ENCODE data around the gene TNRC18. TPM values are rescaled to one million over a fixed set of nuclear protein-coding genes. Genes with fewer than 3 reads are reported as not detected.

Gene TNRC18
- total RNA-seq, 1 experiment from 2014 or later: 10.2 TPM

GRCh38 chr7:5345671-5346070, 78.0 kb downstream of the TNRC18 start:
- no peaks in the 10 kb centered on the region for H4K20me1 ChIP-seq (ENCODE audit: insufficient read depth, low read depth, low read length)
- H3K4me2 ChIP-seq (ENCODE audit: low read depth, low read length, poor library complexity, severe bottlenecking): no peak overlapping the region
- no peaks in the 10 kb centered on the region for H3K27me3 ChIP-seq (ENCODE audit: low read length)
- H2AFZ ChIP-seq (ENCODE audit: low read length): no peak overlapping the region
- H3K9ac ChIP-seq (ENCODE audit: low read length): no peak overlapping the region
- no peaks in the 10 kb centered on the region for H3K36me3 ChIP-seq (ENCODE audit: insufficient read depth, low read length)
- H3K4me1 ChIP-seq (ENCODE audit: low read length): no peaks in the 10 kb centered on the region
- no peaks in the 10 kb centered on the region for H3K9me3 ChIP-seq (ENCODE audit: low read length)
- H3K9me2 ChIP-seq (replicated peaks; ENCODE audit: insufficient read depth, low read length): no peaks in the 10 kb centered on the region
- H3K27ac ChIP-seq (ENCODE audit: low read length): no peak overlapping the region
- no peaks in the 10 kb centered on the region for H3K79me2 ChIP-seq (ENCODE audit: low read length)
- H3K4me3 ChIP-seq (ENCODE audit: low read length): no peak overlapping the region
- no peak for DNase-seq

GRCh38 chr7:5345171-5345570, 78.5 kb downstream of the TNRC18 start:
- no peaks in the 10 kb centered on the region for H3K9me2 ChIP-seq (replicated peaks; ENCODE audit: insufficient read depth, low read length)
- H3K9ac ChIP-seq (ENCODE audit: low read length): no peak overlapping the region
- no peaks in the 10 kb centered on the region for H3K79me2 ChIP-seq (ENCODE audit: low read length)
- no peaks in the 10 kb centered on the region for H4K20me1 ChIP-seq (ENCODE audit: insufficient read depth, low read depth, low read length)
- H3K4me3 ChIP-seq (ENCODE audit: low read length): no peak overlapping the region
- no peak for DNase-seq
- H3K27ac ChIP-seq (ENCODE audit: low read length): no peak overlapping the region
- H3K4me2 ChIP-seq (ENCODE audit: low read depth, low read length, poor library complexity, severe bottlenecking): no peak overlapping the region
- H3K4me1 ChIP-seq (ENCODE audit: low read length): no peaks in the 10 kb centered on the region
- no peaks in the 10 kb centered on the region for H3K9me3 ChIP-seq (ENCODE audit: low read length)
- H3K27me3 ChIP-seq (ENCODE audit: low read length): no peaks in the 10 kb centered on the region
- no peak overlapping the region for H2AFZ ChIP-seq (ENCODE audit: low read length)
- H3K36me3 ChIP-seq (ENCODE audit: insufficient read depth, low read length): no peaks in the 10 kb centered on the region

- no peaks in the 10 kb centered on the region for H4K20me1 ChIP-seq (ENCODE audit: insufficient read depth, low read depth, low read length)
- no peaks in the 10 kb centered on the region for H3K36me3 ChIP-seq (ENCODE audit: insufficient read depth, low read length)
- no peaks in the 10 kb centered on the region for H3K9me2 ChIP-seq (replicated peaks; ENCODE audit: insufficient read depth, low read length)
These were observed 79.3 kb downstream of the TNRC18 start for GRCh38 chr7:5344342-5344741.

GRCh38 chr7:5343884-5344283, 79.8 kb downstream of the TNRC18 start:
- Histone ChIP-seq H4K20me1 (ENCODE audit: insufficient read depth, low read depth, low read length) (no peaks in the 10 kb centered on the region), H3K79me2 (ENCODE audit: low read length) (no peaks in the 10 kb centered on the region), H3K27me3 (ENCODE audit: low read length) (no peaks in the 10 kb centered on the region), H3K27ac (ENCODE audit: low read length) (no peak overlapping the region), H3K36me3 (ENCODE audit: insufficient read depth, low read length) (no peaks in the 10 kb centered on the region), H2AFZ (ENCODE audit: low read length) (no peak overlapping the region), H3K4me1 (ENCODE audit: low read length) (no peaks in the 10 kb centered on the region), H3K9ac (ENCODE audit: low read length) (no peak overlapping the region), H3K9me3 (ENCODE audit: low read length) (no peaks in the 10 kb centered on the region), H3K4me2 (ENCODE audit: low read depth, low read length, poor library complexity, severe bottlenecking) (no peak overlapping the region), H3K9me2 (replicated peaks; ENCODE audit: insufficient read depth, low read length) (no peaks in the 10 kb centered on the region), H3K4me3 (ENCODE audit: low read length) (no peak overlapping the region)
- DNase-seq: no peak

More at GRCh38 chr7:5344342-5344741, 79.3 kb downstream of the TNRC18 start:
- Histone ChIP-seq H3K4me1 (ENCODE audit: low read length) (no peaks in the 10 kb centered on the region), H3K9me3 (ENCODE audit: low read length) (no peaks in the 10 kb centered on the region), H3K27me3 (ENCODE audit: low read length) (no peaks in the 10 kb centered on the region), H2AFZ (ENCODE audit: low read length) (no peak overlapping the region), H3K79me2 (ENCODE audit: low read length) (no peaks in the 10 kb centered on the region), H3K4me3 (ENCODE audit: low read length) (no peak overlapping the region), H3K4me2 (ENCODE audit: low read depth, low read length, poor library complexity, severe bottlenecking) (no peak overlapping the region), H3K9ac (ENCODE audit: low read length) (no peak overlapping the region), H3K27ac (ENCODE audit: low read length) (no peak overlapping the region)
- no peak for DNase-seq

GRCh38 chr7:5342631-5343030, 81.0 kb downstream of the TNRC18 start:
- no peaks in the 10 kb centered on the region for H4K20me1 ChIP-seq (ENCODE audit: insufficient read depth, low read depth, low read length)
- H3K79me2 ChIP-seq (ENCODE audit: low read length): no peaks in the 10 kb centered on the region
- no peak overlapping the region for H3K4me2 ChIP-seq (ENCODE audit: low read depth, low read length, poor library complexity, severe bottlenecking)
- H3K4me1 ChIP-seq (ENCODE audit: low read length): no peaks in the 10 kb centered on the region
- no peaks in the 10 kb centered on the region for H3K9me3 ChIP-seq (ENCODE audit: low read length)
- no peak overlapping the region for H3K9ac ChIP-seq (ENCODE audit: low read length)
- no peaks in the 10 kb centered on the region for H3K9me2 ChIP-seq (replicated peaks; ENCODE audit: insufficient read depth, low read length)
- no peaks in the 10 kb centered on the region for H3K27me3 ChIP-seq (ENCODE audit: low read length)
- DNase-seq: no peak
- H3K4me3 ChIP-seq (ENCODE audit: low read length): no peak overlapping the region
- H3K27ac ChIP-seq (ENCODE audit: low read length): no peak overlapping the region
- no peak overlapping the region for H2AFZ ChIP-seq (ENCODE audit: low read length)
- H3K36me3 ChIP-seq (ENCODE audit: insufficient read depth, low read length): no peaks in the 10 kb centered on the region

GRCh38 chr7:5339955-5340354, 83.7 kb downstream of the TNRC18 start:
- no peaks in the 10 kb centered on the region for H4K20me1 ChIP-seq (ENCODE audit: insufficient read depth, low read depth, low read length)

GRCh38 chr7:5337047-5337446, 86.6 kb downstream of the TNRC18 start:
- Histone ChIP-seq H2AFZ (ENCODE audit: low read length) (no peak overlapping the region), H3K4me2 (ENCODE audit: low read depth, low read length, poor library complexity, severe bottlenecking) (no peak overlapping the region), H3K9ac (ENCODE audit: low read length) (no peak overlapping the region), H3K9me2 (replicated peaks; ENCODE audit: insufficient read depth, low read length) (no peaks in the 10 kb centered on the region), H3K27me3 (ENCODE audit: low read length) (no peaks in the 10 kb centered on the region), H3K36me3 (ENCODE audit: insufficient read depth, low read length) (no peaks in the 10 kb centered on the region; the same call in 1 of the 2 replicates), H3K9me3 (ENCODE audit: low read length) (no peaks in the 10 kb centered on the region), H3K4me1 (ENCODE audit: low read length) (no peaks in the 10 kb centered on the region), H3K4me3 (ENCODE audit: low read length) (no peak overlapping the region), H4K20me1 (ENCODE audit: insufficient read depth, low read depth, low read length) (no peaks in the 10 kb centered on the region), H3K27ac (ENCODE audit: low read length) (no peak overlapping the region), H3K79me2 (ENCODE audit: low read length) (no peaks in the 10 kb centered on the region)
- DNase-seq: no peak

More at GRCh38 chr7:5339955-5340354, 83.7 kb downstream of the TNRC18 start:
- no peaks in the 10 kb centered on the region for H3K27me3 ChIP-seq (ENCODE audit: low read length)
- no peaks in the 10 kb centered on the region for H3K9me2 ChIP-seq (replicated peaks; ENCODE audit: insufficient read depth, low read length)
- H3K9me3 ChIP-seq (ENCODE audit: low read length): no peaks in the 10 kb centered on the region
- H3K4me1 ChIP-seq (ENCODE audit: low read length): no peaks in the 10 kb centered on the region
- H3K4me3 ChIP-seq (ENCODE audit: low read length): no peak overlapping the region
- H3K79me2 ChIP-seq (ENCODE audit: low read length): no peaks in the 10 kb centered on the region
- H3K27ac ChIP-seq (ENCODE audit: low read length): no peak overlapping the region
- DNase-seq: no peak
- H3K36me3 ChIP-seq (ENCODE audit: insufficient read depth, low read length): no peaks in the 10 kb centered on the region; the same call in 1 of the 2 replicates
- no peak overlapping the region for H3K9ac ChIP-seq (ENCODE audit: low read length)
- H3K4me2 ChIP-seq (ENCODE audit: low read depth, low read length, poor library complexity, severe bottlenecking): no peak overlapping the region
- H2AFZ ChIP-seq (ENCODE audit: low read length): no peak overlapping the region

GRCh38 chr7:5334671-5335070, 89.0 kb downstream of the TNRC18 start:
- DNase-seq: no peak
- Histone ChIP-seq H3K4me3 (ENCODE audit: low read length) (no peak overlapping the region), H3K4me1 (ENCODE audit: low read length) (no peaks in the 10 kb centered on the region), H3K9me2 (replicated peaks; ENCODE audit: insufficient read depth, low read length) (no peaks in the 10 kb centered on the region), H4K20me1 (ENCODE audit: insufficient read depth, low read depth, low read length) (no peaks in the 10 kb centered on the region), H3K36me3 (ENCODE audit: insufficient read depth, low read length) (no peaks in the 10 kb centered on the region; the same call in 1 of the 2 replicates), H3K9ac (ENCODE audit: low read length) (no peak overlapping the region), H3K27me3 (ENCODE audit: low read length) (no peaks in the 10 kb centered on the region), H3K79me2 (ENCODE audit: low read length) (no peaks in the 10 kb centered on the region), H3K27ac (ENCODE audit: low read length) (no peak overlapping the region), H3K4me2 (ENCODE audit: low read depth, low read length, poor library complexity, severe bottlenecking) (no peak overlapping the region), H2AFZ (ENCODE audit: low read length) (no peak overlapping the region), H3K9me3 (ENCODE audit: low read length) (no peaks in the 10 kb centered on the region)
